ENCODE results near the gene CHST3.

DNA sequence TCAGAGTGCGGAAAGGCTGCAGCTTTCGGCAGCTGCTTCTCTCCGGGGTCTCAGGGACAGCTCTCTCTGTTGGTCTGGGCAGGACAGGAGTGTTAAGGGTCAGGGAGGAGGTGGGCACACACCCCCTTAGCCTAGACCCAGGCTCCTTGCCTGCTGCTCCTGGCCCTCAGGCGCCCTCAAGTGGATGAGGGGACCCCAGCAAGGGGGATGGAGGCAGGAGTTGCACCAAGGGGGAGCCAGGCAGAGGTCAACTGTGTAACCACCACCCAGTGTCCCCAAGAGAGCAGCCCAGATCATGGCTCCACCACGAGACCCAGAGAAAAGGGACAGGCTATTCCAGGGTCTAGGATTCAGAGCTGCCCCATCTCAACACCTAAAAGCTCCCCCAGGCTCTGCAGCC lies 97.3 kb downstream of the CHST3 start:
- no peak for TF ChIP-seq CTCF (IDR thresholded peaks at IDR 0.05)
- TF ChIP-seq POLR2A (IDR thresholded peaks at IDR 0.05) = no peak

Measured in tibial nerve (tissue), 3 donors.